Measurements from ENCODE around the gene LRRK1.

GRCh38 chr15:101044625-101045235, 125.6 kb downstream of the LRRK1 start:
- TF ChIP-seq CHD4 (IDR thresholded peaks at IDR 0.05; ENCODE audit: borderline replicate concordance) (no peak), CTCF (IDR thresholded peaks at IDR 0.05) (no peak), PHF8 (IDR thresholded peaks at IDR 0.05; ENCODE audit: borderline replicate concordance, low read depth) (no peak), MAX (IDR thresholded peaks at IDR 0.05) (no peak), POLR2A (IDR thresholded peaks at IDR 0.05; ENCODE audit: low read length) (no peak)
- TF ChIP-seq, protein P1, sequence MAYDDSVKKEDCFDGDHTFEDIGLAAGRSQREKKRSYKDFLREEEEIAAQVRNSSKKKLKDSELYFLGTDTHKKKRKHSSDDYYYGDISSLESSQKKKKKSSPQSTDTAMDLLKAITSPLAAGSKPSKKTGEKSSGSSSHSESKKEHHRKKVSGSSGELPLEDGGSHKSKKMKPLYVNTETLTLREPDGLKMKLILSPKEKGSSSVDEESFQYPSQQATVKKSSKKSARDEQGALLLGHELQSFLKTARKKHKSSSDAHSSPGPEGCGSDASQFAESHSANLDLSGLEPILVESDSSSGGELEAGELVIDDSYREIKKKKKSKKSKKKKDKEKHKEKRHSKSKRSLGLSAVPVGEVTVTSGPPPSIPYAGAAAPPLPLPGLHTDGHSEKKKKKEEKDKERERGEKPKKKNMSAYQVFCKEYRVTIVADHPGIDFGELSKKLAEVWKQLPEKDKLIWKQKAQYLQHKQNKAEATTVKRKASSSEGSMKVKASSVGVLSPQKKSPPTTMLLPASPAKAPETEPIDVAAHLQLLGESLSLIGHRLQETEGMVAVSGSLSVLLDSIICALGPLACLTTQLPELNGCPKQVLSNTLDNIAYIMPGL (CRISPR knock-in tag; IDR thresholded peaks at IDR 0.05; ENCODE audit: borderline replicate concordance), result no peak

All from A549 (cell line).